TTC549 (cell line): ENCODE results near the gene ADGRG7.
"Not testable (repeated sequence)": the region's sequence is repeated elsewhere in the genome, so short reads cannot be mapped to it uniquely, and the experiment has no call there.

Experiments
- FAIRE-seq: peaks from 2 replicates; lab custom pipeline; 2012; peaks lifted over from hg19 to GRCh38; lab: Jason Lieb, UNC

The ADGRG7 gene

DNA sequence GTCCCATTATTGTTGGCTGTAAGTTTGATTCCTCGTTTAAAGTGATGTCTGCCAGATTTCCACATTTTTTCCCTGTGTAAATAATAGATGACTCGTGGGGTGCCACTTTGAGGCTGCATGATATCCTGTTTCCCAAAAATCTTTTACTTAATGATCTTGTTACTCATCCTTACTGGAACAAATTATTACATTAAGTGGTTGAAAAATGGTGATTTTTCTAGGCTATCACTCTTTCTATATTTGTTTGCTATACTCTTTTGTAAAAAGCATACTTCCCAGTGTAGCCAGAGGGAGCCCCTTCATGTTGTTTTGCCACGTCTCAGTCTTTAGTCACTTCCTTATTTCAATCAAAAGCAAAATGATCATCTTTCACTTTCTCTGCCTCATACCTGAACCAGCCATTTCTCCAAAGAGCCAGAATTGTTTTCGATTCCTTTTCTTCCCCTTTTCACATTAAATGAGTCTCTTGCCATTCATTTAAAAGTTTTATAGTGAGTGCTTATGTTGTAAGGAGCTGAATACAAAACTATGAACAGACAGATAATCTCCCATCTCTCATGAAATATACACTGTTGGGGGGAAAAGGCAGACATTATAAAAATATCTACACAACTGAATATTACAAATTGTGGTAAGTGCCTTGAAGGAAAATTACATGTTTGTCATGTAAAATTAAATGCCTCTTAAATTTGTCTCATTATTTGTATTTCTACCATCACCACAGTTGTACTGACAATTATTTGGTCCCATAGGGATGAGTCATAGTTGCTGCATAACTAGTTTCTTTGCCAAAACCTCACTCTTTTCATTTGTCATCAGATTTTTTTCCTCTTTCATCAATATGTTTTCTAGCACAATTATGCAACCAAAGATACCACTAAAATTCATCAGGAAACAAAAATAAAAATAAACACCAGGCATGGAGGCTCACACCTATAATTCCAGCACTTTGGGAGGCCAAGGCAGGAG is 41.5 kb downstream of the ADGRG7 start:
- FAIRE-seq: no peak

DNA sequence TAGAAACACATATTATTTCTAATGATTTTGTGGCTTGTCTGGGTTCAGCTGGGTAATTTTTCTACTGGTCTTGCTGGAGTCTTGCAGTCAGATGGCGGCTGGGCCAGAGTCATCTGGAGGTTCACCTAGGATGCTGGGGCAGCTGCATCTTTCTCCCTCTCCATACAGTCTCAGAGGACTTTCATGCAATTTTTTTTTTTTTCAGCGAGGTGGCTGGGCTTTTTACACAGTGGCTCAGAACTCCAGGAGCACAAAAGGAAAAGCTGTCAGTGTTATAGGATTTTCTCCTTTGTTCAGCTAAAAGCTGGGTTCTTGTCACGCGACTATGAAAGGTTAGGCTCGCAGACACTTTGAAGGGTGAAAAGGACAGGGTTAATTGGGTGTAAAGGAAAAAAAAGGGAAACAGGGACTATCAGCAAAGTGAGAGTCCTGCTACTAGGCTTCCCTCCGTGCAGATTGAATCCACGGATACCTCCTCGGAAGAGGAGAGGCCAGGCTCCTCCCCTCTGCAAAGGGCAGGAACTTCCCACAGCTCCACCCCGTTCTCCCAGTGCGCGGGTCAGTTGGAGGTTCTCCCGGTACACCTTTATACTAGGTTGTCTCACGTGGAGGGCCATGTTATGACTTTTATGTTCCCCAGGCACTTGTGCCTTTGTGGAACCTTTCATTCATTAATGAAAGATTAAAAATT is 44.3 kb downstream of the ADGRG7 start:
- no peak for FAIRE-seq

DNA sequence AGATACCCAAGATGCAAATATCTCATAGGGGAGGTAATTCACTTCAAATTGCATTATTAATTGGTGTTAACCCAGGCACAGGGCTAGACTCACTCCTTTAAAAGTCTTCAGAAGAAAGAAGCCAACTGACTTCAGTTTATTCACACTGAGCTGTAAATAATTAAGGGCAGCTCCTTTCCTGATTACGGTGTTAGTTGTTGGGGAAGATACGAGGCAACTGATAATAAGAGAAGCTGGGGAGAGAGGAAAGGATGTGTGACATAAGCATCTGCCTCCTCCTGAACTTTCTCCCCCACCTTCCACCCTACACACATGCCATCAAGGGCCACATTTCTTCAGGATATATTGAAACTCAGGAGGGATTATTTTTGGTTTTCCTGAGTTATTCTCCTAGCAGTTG is 47.5 kb downstream of the ADGRG7 start:
- FAIRE-seq: no peak

DNA sequence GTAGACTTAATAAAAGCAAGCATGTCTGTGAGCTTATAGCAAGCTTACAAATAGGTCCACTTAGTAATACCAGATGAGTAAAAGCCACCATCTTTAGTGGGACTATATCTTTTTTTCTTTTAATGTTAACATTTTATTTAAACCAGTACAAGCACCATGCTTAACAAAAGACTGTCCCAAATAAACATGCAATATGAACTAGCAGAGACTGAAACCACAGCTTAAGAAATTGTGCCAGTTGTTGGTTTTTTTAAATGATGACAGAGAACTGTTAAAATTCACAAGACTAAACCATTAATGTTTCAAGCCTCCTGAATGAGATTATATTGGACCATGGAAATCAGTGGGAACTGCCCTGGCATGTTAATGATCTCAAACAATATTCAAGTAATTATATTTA is 51.9 kb downstream of the ADGRG7 start:
- FAIRE-seq: not testable (repeated sequence)

DNA sequence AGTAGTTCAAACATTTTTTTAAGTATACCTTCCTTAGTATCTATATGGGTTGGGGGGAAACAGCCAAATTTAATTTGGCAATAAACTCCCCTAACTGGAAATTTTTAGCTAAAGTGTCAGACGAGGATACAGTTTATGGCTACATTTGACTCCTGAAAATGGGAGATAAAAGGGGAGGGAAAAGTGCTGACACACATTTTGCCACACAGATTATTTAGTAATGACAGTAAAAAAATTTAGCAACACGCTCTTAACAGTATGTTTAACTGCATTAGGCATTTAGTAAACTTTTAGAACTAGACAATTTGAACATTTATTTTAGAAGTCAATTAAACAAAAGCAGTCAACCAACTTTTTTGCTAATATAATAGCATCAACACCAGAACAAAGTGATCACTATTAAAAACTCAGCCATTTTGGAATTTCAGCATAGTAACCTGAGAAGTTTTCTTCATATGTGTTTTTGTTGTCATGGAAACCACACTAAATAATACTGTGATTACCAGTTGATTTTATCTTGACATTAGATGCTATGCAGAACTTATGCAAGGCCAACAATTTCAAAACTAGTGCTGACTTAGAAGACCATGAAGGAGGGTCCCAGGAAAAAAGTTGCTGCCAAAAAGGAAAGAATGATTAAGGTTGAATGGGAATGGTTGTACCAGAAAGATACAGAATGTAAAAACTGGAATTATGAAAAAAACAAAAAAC is 52.9 kb downstream of the ADGRG7 start:
- FAIRE-seq: no peak

DNA sequence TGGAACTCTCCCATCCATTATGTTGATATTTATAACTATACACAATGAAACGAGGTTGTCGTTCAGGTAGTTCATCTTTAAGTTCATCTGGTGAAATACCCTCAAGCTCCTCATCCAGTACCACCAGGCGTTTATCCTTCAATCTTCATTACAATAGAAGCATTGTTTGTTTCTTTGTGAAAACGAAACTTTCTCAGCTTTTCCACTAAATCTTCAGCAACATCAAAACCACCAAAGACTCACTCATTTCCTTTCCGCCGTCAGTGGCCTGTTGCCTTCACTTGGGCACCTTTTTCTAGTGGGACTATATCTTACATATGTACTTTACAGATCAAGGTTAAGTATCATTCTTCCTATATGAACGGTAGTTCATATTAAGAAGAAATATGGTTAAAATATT is 55.8 kb downstream of the ADGRG7 start:
- FAIRE-seq: no peak

DNA sequence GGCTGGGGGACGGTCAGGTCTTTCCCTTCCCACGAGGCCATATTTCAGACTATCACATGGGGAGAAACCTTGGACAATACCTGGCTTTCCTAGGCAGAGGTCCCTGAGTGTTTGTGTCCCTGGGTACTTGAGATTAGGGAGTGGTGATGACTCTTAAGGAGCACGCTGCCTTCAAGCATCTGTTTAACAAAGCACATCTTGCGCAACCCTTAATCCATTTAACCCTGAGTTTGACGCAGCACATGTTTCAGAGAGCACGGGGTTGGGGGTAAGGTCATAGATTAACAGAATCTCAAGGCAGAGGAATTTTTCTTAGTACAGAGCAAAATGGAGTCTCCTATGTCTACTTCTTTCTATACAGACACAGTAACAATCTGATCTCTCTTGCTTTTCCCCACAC is 57.3 kb downstream of the ADGRG7 start:
- not testable (repeated sequence) for FAIRE-seq

DNA sequence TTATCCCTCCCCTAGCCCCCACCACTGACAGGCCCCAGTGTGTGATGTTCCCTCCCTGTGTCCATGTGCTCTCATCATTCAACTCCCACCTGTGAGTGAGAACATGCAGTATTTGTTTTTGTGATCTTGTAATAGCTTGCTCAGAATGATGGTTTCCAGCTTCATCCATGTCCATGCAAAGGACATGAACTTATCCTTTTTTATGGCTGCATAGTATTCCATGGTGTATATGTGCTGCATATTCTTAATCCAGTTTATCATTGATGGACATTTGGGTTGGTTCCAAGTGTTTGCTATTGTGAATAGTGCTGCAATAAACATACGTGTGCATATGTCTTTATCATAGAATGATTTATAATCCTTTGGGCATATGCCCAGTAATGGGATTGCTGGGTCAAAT is 57.9 kb downstream of the ADGRG7 start:
- FAIRE-seq: not testable (repeated sequence)

DNA sequence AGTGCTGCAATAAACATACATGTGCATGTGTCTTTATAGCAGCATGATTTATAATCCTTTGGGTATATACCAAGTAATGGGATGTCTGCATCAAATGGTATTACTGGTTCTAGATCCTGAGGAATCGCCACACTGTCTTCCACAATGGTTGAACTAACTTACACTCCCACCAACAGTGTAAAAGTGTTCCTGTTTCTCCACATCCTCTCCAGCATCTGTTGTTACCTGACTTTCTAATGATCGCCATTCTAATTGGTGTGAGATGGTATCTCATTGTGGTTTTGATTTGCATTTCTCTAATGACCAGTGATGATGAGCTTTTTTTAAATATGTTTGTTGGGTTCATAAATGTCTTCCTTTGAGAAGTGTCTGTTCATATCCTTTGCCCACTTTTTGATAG is 61.6 kb downstream of the ADGRG7 start:
- FAIRE-seq: not testable (repeated sequence)

DNA sequence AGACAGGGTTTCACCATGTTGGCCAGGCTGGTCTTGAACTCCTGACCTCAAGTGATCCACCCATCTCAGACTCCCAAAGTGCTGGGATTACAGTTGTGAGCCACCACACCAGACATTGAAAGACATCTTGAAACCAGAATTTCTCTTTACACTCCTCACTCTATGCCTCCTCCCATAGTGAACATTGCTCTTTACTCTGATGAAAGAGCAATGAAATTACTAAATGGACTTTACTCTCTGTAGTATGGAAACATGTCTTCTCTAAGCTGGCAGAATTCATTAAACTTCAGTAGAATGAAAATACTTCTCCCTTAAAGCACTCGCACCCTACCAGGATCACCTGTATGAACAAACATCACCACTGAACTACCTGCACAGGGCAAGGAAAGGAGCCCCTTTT is 72.1 kb downstream of the ADGRG7 start:
- FAIRE-seq: no peak

DNA sequence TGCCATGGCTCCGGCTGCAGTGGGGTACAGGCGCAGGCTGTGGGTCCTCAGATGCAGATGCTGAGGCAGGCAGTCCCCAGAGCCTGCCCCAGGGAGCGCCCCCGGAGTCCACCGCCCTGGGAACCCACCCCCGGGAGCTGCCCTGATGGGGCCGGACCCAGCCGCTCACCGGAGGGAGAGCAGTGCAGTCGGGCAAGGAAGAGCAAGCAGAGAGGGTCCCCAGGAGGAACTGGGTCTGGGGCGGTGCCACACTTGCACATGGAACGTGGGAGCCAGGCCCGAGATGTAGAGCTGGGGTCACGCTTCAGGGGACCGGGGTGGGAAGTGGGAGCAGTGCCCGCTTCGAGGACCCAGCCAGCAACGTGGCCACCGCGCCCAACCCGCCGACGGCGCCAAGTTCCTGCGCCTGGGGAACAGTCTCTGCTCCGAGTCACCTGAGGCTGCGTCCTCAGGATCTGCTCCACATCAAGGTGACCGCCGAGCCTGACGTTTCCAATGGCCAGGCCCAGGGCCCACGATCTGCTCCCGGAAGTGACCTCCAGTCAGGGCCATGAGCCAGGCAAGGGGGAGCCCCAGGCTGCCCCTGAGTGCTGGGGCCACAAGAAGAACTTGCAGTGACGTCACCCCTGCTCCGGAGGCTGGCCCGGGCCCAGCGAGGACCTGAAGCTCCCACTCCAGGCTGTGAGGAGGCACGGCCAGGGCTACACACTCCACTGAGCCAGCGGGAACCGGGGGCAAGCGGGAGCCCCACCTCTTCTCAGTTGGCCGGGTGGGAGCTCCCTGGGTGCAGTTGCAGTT is 72.9 kb downstream of the ADGRG7 start:
- FAIRE-seq: no peak

DNA sequence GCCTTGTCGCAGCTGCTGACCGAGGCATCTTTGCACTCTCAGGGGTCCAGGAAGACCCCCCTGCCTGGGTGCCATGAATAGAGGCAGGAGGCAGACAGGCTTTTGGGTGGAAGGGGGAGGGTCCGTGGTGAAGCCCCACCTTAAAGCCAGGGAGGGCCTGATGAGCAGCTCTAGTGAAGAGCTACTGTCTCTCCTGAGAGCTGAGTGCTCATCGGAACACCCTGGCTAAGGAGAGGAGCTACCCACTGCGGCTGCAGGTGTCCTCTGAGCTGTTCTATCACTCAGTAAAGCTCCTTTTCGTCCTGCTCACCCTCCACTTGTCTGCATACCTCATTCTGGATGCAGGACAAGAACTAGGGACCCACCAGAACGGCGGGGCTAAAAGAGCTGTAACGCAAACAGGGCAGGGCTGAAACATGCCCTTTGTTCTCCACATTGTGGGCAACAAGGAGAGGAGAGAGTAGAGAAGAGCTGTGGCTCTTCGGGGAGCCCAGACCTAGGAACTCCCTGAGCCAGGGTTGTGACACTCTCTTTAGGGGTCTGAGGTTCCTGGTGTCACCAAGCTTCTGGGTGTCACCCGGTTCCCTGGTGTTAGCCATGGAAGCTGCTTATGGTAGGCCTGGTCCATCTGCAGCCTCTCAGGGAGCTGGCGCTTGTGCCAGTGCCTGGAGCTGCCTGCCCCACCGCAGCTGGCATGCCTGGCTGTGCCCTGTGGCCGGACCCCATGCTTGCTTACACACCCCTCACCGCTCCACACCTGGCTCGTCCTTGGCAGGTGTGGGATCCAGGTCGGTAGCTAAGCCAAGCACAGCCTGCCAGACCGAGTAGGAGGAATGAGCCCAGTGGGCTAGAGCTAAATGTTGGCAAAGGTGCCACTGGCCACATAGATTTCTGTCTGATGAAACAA is 73.7 kb downstream of the ADGRG7 start:
- FAIRE-seq: no peak

DNA sequence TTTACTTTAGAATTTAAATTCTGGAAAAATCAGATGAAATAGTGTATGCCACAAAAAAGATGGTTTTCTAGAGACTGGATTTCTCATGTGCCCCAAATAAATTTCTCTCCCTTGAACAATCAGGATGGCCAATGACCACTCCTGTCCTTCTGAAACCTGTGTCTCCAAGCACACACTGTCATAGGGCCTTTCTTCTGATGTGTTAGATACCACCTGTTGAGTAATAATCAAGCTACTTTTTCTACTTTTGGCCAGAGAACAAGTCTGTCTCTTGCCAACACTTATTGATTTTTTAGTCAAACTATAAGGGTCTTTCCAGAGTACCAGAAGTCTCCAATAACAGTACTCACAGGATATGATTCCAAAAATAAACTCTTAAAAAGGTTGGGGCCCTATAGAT is 83.8 kb downstream of the ADGRG7 start:
- no peak for FAIRE-seq

DNA sequence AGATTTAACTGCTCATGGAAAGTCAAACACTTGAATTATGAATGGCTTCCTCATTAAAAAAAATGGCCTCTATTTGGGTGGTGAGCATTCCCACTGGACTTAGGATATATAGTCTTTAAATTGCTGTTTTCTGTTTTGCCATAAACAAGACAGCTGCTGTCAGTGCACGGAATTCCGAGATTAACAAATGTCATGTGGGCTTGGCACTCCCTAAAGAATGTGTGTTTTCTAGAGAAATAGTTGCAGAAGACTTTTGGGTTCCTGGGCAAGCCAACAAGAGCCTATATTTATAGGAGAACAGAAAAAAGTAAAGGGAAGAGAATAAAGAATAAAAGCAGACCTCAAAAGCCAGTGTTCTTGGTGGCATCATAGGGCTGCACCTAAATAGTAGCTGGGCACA is 86.3 kb downstream of the ADGRG7 start:
- no peak for FAIRE-seq

DNA sequence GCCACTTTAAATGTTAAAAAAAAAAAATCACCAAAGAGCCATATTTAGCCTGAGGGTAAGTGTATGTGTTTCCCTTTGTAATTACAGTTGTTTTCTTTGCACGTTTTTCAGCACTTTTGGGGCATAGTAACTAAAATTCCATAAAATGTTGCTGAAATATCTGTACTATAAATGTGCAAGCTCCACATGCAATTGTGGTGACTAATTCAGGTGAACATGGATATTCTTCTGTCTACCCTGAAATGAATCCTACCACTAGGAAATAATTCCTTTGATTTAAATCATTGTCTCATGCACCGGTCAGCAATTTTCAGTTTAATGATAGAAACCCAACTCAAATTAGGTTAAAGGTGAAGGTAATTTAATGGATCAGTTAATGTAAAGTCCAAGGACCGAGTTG is 86.8 kb downstream of the ADGRG7 start:
- FAIRE-seq: no peak

DNA sequence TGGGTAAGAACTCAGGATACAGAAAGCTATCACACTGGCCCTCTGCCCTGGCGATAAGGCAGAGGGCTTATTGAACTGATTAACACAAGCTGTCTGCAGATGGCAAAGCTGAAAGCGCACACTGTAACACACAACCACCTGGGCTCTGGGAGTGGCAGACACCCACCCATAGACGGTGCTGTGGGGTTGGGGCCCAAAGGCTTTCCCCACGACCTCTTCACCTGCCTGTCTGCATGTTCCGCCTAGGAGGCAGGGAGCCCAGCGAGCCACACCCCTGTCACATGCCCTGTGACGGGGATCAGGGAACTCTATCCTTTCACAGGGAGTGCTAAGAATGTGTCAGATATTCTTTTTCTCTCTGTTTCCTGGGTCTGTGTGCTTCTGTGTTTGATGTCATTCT is 87.8 kb downstream of the ADGRG7 start:
- no peak for FAIRE-seq

DNA sequence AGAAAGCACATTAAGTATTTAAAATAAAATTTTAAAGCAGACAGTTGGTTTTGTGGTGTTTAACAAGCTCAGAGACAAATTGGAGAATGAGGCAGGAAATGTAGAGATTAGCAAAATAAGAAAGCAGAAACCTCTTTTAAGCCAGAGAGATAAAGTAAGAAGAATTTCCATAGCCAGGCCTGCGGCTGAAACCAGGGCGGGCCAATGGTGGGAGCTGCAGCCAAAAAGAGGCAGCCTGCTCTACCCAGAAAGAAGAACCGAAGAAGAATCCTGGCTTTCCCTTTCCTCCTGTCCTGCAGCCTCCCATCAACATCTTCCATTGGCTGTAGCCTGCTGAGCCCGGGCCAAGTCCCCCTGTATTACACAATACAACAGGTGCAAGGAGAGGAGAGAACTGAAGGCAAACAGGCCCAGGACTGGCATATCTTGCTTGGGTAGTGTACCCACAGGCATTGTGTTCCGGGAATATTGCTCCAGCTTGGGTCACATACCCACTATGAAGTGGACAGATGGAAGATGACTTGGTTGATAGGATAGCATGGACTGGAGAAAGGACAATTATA is 88.4 kb downstream of the ADGRG7 start:
- FAIRE-seq: no peak

DNA sequence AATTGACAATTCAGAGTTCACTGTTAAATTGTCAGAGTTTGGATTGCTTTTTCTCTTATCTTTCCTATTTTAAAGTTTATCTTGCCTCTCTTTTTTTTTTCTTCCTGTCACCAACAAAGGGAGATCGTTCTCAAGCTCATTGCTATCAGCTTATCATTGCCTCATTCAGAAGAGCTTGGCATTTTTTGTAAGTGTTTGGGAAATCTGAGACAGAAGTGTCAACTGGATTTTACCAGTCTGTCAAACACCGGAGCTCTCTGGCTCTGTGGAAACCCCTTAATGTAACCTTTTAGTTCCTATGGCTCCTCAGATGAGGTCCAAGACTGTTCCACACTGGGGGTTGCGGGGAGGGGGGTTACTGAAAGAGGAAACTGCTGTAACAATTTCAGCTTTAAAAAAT is 89.3 kb downstream of the ADGRG7 start:
- FAIRE-seq: no peak

DNA sequence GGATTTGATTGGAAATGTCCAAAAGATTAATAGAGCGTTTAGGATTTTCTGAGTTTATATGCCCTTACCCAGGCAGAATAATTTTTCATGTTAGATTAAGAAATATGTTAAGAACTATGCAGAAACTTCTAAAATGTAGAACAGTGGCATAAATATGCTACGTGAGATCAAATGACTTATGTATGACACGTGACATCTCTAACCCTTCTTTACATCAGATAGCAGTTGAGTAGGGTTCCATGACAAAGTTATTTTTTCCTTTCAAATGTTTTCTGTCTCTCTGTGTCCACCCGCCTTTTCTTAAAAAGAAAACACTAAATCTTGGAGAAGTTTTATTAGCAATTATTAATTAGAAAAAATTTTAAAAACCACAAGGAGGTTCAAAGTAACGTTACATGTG is 91.3 kb downstream of the ADGRG7 start:
- FAIRE-seq: no peak

DNA sequence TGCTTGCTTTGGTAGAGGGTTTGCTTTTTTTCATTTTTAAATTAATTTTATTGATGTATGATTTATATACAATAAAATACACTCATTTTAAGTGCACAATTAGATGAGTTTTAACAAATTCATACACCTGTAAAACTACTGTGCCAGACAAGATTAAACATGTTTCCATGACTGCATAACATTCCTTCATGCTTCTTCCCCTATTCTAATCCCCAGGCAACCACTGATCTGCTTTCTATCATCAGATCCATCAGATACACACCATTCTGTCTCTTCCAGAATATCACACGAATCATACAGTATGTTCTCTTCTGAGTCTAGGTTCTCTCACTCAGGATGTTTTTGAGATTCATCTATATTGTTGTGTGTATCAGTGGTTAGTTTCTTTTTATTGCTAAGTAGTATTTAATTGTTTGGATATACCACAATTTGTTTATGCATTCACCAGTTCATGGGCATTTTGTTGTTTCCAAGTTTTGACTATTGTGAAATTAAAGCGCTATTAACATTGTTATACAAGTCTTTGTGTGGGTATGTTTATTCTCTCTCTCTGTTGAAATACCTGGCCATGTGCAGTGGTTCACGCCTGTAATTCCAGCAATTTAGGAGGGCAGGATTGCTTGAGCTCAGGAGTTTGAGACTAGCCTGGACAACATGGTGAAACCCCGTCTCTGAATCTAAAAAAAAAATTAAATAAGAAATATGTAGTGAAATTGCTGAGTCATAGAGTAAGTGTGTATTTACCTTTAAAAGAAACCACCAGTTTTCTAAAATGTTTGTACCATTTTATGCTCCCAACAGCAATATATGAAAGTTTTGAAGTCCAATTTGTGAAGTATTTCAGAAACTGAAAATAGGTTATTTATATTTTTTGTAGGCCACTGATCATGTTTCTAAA is 92.9 kb downstream of the ADGRG7 start:
- no peak for FAIRE-seq
